GM21723 (cell line): ENCODE data around the gene ADAMTS7.
"Not testable (repeated sequence)": the region's sequence is repeated elsewhere in the genome, so short reads cannot be mapped to it uniquely, and the experiment has no call there.

Source experiments
- ATAC-seq: cut with Tn5 transposase; IDR thresholded peaks from one replicate; pipeline ENCODE4 v1.9.1; 2021; ENCODE audit warnings: mild to moderate bottlenecking, moderate library complexity; ENCODE audit not compliant: unreplicated experiment

The ADAMTS7 gene

DNA sequence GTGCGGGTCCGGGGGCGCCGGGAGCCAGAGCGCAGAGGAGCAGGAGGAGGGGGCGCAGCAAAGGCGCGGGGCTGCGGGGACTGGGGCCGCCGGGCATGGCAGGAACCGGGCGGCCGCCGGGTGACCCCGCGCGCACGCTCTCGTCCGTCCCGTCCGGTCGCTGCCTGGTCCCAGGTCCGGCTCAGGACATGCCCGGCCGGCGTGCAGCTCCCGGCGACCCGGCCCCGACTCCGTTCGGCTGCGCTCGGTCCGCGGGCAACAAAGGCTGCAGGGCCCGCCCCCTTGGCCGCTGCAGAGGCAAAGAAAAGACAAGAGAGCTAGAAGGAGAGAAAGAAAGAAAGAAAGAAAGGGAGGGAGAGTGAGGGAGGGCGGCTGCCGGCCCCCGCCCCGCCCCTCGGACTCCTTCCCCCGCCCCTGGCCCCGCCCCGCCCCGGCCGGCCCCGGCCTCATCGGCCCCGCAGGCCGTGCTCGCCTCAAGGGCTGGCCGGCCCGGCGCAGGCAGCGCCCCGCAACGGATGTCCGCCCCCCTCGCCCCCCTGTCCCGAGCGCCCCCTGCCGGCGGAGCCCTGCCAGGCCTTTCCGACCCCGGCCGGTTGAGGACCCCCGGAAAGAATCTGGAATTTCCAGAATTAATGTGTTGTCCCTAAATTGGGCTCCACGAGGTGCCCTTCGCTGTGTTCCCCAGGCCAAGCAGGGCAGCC is at the start of gene ADAMTS7:
TSS of gene ADAMTS7 (minus strand) at position 341 of the 701 bp plus-strand sequence. CDS start at position 97, 244 bp downstream.
- ATAC-seq = peak; percentile 58

DNA sequence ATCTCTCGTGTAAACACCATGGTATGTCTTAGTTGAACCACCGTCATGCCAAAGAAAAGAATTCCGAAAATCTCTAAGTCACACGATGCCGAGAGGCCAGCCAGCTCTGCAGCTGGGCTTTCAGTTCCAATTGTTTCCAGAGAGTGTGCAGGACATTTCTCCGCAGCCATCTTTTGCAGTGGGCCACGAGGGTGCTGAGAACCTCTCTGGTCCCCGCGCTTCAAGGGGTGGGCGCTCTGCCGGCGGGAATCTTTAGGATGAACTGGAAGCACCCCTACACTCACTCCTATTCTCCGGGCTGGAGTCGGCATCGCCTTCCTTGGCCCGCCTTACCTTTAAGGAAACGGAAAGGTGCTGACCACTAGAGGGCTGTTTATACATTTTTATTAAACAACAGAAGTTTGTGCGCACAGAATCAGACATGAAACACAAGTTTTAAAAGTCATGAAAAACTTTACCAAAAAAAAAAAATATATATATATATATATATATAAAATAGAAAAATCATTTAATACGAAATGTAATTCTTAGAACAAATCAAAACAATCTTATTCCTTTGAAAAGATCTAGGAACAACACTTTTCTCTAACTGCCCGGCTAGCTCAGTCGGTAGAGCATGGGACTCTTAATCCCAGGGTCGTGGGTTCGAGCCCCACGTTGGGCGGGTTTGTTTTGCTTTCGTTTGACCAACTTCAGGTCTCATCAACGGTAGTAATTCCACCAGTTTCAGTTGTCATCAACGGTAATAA is 48.9 kb upstream of the ADAMTS7 start:
- ATAC-seq = peak; percentile 78

GRCh38 chr15:78855746-78856145 is 44.5 kb upstream of the ADAMTS7 start:
- ATAC-seq = no peak

DNA sequence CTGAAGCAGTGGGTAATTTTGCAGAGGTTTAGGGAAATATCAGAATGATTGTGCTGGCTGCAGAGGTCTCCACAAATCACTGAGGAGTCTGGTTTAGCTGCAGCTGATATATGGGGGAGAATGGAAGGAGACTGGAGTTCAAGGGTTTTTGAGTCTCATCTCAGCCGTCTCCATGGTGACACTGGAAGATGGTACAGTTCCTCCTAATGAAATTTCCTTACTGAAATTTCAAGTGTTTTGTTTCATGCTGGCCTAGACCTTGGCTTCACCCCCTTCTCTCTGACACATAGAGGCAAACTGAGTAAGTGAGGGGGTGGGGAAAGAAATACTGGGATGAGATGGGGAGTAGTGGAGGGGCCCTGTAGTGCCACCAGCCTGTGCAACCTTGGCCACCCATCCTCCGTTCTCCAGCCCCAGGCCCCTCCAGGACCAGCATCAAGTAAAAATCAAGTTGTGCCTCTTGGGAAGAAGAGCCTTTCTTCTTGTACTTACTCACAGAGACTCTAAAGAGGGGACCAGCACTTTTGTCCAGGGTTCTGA is 43.6 kb upstream of the ADAMTS7 start:
- no peak for ATAC-seq

- no peak for ATAC-seq
Observed at GRCh38 chr15:78853500-78853899, 42.2 kb upstream of the ADAMTS7 start.

- ATAC-seq = no peak
Observed at GRCh38 chr15:78850941-78851755, 39.9 kb upstream of the ADAMTS7 start.

- ATAC-seq = no peak
Observed at GRCh38 chr15:78850352-78850751, 39.1 kb upstream of the ADAMTS7 start.

DNA sequence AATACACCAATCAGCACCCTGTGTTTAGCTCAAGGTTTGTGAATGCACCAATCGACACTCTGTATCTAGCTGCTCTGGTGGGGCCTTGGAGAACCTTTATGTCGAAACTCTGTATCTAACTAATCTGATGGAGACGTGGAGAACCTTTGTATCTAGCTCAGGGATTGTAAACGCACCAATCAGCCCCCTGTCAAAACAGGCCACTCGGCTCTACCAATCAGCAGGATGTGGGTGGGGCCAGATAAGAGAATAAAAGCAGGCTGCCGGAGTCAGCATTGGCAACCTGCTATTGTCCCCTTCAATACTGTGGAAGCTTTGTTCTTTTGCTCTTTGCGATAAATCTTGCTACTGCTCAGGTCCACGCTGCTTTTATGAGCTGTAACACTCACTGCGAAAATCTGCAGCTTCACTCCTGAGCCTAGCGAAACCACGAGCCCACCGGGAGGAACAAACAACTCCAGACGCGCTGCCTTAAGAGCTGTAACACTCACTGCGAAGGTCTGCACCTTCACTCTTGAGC is 36.2 kb upstream of the ADAMTS7 start:
- ATAC-seq = not testable (repeated sequence)

DNA sequence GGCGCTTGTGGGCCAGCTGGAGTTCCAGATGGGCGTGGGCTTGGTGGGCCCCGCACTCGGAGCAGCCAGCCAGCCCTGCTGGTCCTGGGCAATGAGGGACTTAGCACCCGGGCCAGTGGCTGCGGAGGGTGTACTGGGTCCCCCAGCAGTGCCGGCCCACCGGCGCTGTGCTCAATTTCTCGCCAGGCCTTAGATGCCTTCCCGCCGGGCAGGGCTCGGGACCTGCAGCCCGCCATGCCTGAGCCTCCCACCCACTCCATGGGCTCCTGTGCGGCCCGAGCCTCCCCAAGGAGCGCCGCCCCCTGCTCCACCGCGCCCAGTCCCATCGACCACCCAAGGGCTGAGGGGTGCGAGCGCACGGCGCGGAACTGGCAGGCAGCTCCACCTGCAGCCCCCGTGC is 35.6 kb upstream of the ADAMTS7 start:
- not testable (repeated sequence) for ATAC-seq

DNA sequence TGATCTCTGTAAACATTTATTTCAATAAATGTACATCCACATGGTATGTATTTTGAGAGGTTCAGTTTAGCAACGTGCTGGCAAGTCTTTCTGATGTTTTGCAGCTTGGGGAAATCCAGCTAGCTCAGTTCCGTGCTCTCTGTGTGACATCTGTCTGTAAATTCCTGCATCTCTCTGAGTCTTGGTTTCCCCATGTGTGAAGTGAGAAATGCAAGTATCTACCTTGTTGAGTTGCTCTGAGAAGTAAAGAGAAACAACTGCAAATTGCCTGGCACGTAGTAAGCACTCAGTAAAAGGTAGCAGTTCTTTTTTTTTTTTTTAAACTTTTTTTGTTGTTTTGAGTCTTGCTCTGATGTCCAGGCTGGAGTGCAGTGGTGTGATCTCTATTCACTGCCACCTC is 31.3 kb upstream of the ADAMTS7 start:
- peak; percentile 55 for ATAC-seq

- ATAC-seq = peak; percentile 17
Observed at GRCh38 chr15:78841891-78842290, 30.6 kb upstream of the ADAMTS7 start.

- no peak for ATAC-seq
Observed at GRCh38 chr15:78841376-78841706, 30.1 kb upstream of the ADAMTS7 start.

GRCh38 chr15:78840661-78841375 is 29.6 kb upstream of the ADAMTS7 start:
- no peak for ATAC-seq

- ATAC-seq = not testable (repeated sequence)
Observed at GRCh38 chr15:78839151-78839550, 27.9 kb upstream of the ADAMTS7 start.

- ATAC-seq = no peak
Observed at GRCh38 chr15:78838489-78838888, 27.2 kb upstream of the ADAMTS7 start.

DNA sequence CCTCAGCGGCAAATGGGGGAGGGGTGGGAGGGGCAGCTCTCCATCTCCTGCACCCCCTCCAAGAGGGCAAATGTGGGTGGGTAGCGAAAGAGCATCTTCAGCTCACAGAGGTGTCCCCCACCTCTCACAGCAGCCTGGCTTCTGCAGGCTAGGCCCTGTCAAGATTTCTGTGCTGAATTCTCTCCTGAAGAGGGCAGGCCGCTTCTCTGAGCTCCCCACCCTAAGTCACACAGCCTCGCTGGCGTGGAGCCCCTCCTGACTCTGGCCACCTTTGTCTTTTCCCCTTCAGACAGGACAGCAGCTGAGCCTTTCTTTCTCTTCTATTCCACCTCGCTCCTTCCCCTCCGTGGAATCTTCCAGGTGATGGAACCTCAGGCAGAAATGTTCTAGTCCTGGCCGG is 26.3 kb upstream of the ADAMTS7 start:
- ATAC-seq = no peak

GRCh38 chr15:78837131-78837530 is 25.9 kb upstream of the ADAMTS7 start:
- no peak for ATAC-seq

- ATAC-seq = no peak
Observed at GRCh38 chr15:78836333-78836732, 25.1 kb upstream of the ADAMTS7 start.

- no peak for ATAC-seq
Observed at GRCh38 chr15:78831229-78832207, 20.3 kb upstream of the ADAMTS7 start.
